Gastroesophageal sphincter (tissue), 4 donors: ENCODE measurements around the gene RRP8. TPM values are rescaled to one million over a fixed set of nuclear protein-coding genes. Genes with fewer than 3 reads are reported as not detected.

ENCODE experiments used
- ATAC-seq: fragments of 150-250 bp; one replicate; pipeline ENCODE4 v1.9.1; 2016; ENCODE audit warnings: mild to moderate bottlenecking, moderate library complexity
- H3K27ac ChIP-seq, 4 donors: fragments of 200-600 bp; sonication (generic) in 3 of 4; 1 replicate in 3 of 4; 2 replicates in 1 of 4; pipeline ENCODE4 v1.5.1; 2016 to 2019
- H3K27me3 ChIP-seq: fragments of 200-600 bp; sonication (generic); one replicate; pipeline ENCODE4 v1.5.1; 2019
- H3K36me3 ChIP-seq, 2 donors: fragments of 200-600 bp; sonication (generic); one replicate each; pipeline ENCODE4 v1.5.1; 2019; ENCODE audit warnings: control low read depth in 1 of 2
- H3K4me1 ChIP-seq, 3 donors: fragments of 200-600 bp; sonication (generic); 1 replicate in 2 of 3; 2 replicates in 1 of 3; pipeline ENCODE4 v1.5.1; 2016 to 2019; ENCODE audit warnings: control low read depth in 2 of 3
- H3K4me3 ChIP-seq, 2 donors: fragments of 200-600 bp; sonication (generic); one replicate each; pipeline ENCODE4 v1.5.1; 2019; ENCODE audit warnings: mild to moderate bottlenecking in 1 of 2, moderate library complexity in 1 of 2
- H3K9me3 ChIP-seq, 3 donors: fragments of 200-600 bp; sonication (generic); one replicate each; pipeline ENCODE4 v1.5.1; 2017 to 2019; ENCODE audit warnings: control low read depth in 2 of 3
- EP300 ChIP-seq: sonication (generic); formaldehyde crosslinking; IDR thresholded peaks from one replicate; pipeline ENCODE4 v1.6.1; 2017; ENCODE audit warnings: antibody characterized with exemption, mild to moderate bottlenecking
- POLR2A ChIP-seq, 2 donors: fragments of 450-650 bp; IDR thresholded peaks; one replicate each; pipeline ENCODE4 v1.6.1; 2017; ENCODE audit warnings: antibody characterized with exemption in 2 of 2, mild to moderate bottlenecking in 2 of 2, moderate library complexity in 1 of 2
- POLR2AphosphoS5 ChIP-seq: sonication (generic); formaldehyde crosslinking; IDR thresholded peaks from one replicate; pipeline ENCODE4 v1.6.1; 2017; ENCODE audit warnings: antibody characterized with exemption
- whole genome bisulfite sequencing, 2 donors: methylation state at CpG; one replicate each; pipeline ENCODE4 v1.1.5; 2018; ENCODE audit warnings: low coverage in 1 of 2; 5-methylcytosine and 5-hydroxymethylcytosine counted together
- total RNA-seq, 4 donors: library from RNA; depleted of rRNA; stranded (reverse); fragments of >200 nt; gene quantifications; one replicate each; pipeline ENCODE4 v1.1.0, GENCODE V29; 2016
- TF ChIP-seq, protein P1 (sequence below), 4 experiments: fragments of 200-600 bp in 2 of 4; fragments of 450-650 bp in 2 of 4; sonication (generic) in 1 of 4; IDR thresholded peaks; one replicate each; pipeline ENCODE4 v1.5.1; 2017 to 2019; ENCODE audit warnings: antibody characterized with exemption in 4 of 4, mild to moderate bottlenecking in 2 of 4, moderate library complexity in 2 of 4

Gene RRP8
- total RNA-seq, 4 donors from 2014 or later: 25.7 to 32.4 (median 28.1) TPM

DNA sequence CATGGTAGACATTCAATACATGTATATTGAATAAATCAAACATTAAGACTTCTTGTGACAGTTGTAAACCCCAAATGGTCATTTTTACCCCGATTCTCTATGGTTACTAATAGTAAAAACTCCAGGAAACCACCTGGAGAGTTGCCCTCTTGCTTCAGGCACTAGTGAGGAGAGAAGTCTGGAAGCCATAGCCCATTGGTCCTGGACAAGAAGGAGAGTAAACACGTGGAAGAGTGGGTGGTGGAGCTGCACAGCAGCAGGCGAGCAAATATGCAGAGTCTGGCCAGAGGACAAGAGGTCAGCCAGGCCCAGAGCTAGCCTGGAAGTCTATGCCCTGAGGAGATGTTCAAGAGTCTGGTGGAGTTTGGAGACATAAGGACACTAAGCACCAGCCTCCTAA lies 34.5 kb upstream of the RRP8 start:
- WGBS, 2 donors: 6 to 20% methylated on average over 1 to 3 of the region's 3 CpGs
- TF ChIP-seq POLR2AphosphoS5 (peak; percentile 55), EP300 (no peak)
- TF ChIP-seq, protein P1, sequence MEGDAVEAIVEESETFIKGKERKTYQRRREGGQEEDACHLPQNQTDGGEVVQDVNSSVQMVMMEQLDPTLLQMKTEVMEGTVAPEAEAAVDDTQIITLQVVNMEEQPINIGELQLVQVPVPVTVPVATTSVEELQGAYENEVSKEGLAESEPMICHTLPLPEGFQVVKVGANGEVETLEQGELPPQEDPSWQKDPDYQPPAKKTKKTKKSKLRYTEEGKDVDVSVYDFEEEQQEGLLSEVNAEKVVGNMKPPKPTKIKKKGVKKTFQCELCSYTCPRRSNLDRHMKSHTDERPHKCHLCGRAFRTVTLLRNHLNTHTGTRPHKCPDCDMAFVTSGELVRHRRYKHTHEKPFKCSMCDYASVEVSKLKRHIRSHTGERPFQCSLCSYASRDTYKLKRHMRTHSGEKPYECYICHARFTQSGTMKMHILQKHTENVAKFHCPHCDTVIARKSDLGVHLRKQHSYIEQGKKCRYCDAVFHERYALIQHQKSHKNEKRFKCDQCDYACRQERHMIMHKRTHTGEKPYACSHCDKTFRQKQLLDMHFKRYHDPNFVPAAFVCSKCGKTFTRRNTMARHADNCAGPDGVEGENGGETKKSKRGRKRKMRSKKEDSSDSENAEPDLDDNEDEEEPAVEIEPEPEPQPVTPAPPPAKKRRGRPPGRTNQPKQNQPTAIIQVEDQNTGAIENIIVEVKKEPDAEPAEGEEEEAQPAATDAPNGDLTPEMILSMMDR (IDR thresholded peaks at IDR 0.05): no peak
- peaks cover 7 to 78% (median 41%) of the 10 kb centered on the region in 3 donors for H3K4me1 ChIP-seq
- no peaks in the 10 kb centered on the region for H3K27me3 ChIP-seq
- H3K9me3 ChIP-seq: no peaks in the 10 kb centered on the region
- peaks cover 0 to 32% of the 10 kb centered on the region in 2 donors for H3K36me3 ChIP-seq
- ATAC-seq: peak; percentile 74
- H3K4me3 ChIP-seq: no peak overlapping the region
- H3K27ac ChIP-seq: peak overlapping the region; percentile 25 to 74 (median 47)

DNA sequence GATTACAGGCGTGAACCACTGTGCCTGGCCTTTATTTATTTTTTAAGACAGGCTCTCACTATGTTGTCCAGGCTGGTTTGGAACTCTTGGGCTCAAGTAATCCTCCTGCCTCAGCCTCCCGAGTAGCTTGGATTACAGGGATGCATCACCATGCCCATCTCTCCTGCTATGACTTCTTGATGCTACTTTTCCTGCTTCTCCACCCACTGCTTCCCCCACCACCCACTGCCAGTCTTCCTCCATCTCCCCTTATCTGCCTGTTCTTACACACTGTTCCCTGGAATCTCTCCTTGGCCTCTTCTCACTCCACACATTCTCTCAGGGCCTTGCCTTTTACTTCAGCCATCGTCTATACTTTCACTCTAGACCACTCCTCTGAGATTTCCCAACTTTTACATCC lies 33.1 kb upstream of the RRP8 start:
- H3K27ac ChIP-seq: peak overlapping the region in 3 of 4 donors; percentile 50 to 74 (median 68)
- no peaks in the 10 kb centered on the region for H3K27me3 ChIP-seq
- H3K4me1 ChIP-seq: peaks cover 7 to 72% (median 41%) of the 10 kb centered on the region in 3 donors

DNA sequence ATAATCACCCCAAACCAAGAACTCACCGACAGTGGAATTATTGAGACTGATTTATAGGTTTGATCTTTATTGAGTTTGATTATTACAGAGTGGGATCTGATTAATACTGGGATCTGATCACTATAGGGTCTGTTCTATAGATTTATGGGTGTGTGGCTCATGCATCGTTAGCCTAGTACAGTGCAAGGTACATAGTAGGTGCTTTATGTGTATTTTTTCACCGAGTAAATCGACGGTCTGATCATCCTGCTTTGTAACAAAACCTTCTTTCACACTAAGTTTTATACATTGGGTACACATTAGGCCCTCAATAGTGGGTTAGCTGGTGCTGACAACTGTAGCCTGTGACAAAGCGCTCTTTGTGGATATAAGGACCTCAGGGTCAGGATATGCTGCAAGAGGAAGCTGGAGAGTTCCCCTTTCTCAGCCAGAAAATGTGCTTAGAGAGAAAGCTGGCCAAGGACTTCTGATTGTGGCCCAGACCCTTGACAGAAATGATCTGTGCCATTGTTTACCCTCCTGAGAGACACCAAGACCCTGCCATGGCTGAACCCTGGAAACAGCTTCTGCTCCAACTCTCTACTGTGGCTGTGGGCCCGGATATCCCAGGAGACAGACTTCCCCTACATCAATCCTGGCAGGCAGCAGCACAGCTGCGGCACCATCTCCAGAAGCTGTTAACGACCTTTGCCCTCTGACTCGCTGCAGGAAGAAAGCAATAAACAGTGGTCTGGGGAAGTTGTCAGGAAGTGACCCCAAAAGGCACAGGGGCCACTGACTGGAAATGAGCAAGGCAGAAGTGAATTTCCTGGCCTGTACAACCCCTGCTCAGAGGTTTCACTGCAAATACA lies 31.9 kb upstream of the RRP8 start:
- H3K4me3 ChIP-seq: no peak overlapping the region
- peak; percentile 59 for ATAC-seq
- WGBS, 2 donors: 46 to 52% methylated on average over 5 to 6 of the region's 10 CpGs
- peaks cover 7 to 72% (median 41%) of the 10 kb centered on the region in 3 donors for H3K4me1 ChIP-seq
- peak overlapping the region; percentile 23 to 78 (median 71) for H3K27ac ChIP-seq
- TF ChIP-seq, protein P1 (IDR thresholded peaks at IDR 0.05): no peak
- TF ChIP-seq POLR2AphosphoS5: peak; percentile 68
- H3K36me3 ChIP-seq: peaks cover 0 to 46% of the 10 kb centered on the region in 2 donors
- no peaks in the 10 kb centered on the region for H3K27me3 ChIP-seq
- no peaks in the 10 kb centered on the region for H3K9me3 ChIP-seq

More for the DNA sequence above, 33.1 kb upstream of the RRP8 start:
- WGBS, 2 donors: 78 to 96% methylated on average over 3 of the region's 3 CpGs
- TF ChIP-seq POLR2AphosphoS5 (no peak), EP300 (no peak), POLR2A (IDR thresholded peaks at IDR 0.05) (no peak)
- TF ChIP-seq, protein P1 (IDR thresholded peaks at IDR 0.05): no peak
- H3K9me3 ChIP-seq: no peaks in the 10 kb centered on the region
- H3K4me3 ChIP-seq: no peak overlapping the region
- no peak for ATAC-seq
- H3K36me3 ChIP-seq: peaks cover 0 to 45% of the 10 kb centered on the region in 2 donors

DNA sequence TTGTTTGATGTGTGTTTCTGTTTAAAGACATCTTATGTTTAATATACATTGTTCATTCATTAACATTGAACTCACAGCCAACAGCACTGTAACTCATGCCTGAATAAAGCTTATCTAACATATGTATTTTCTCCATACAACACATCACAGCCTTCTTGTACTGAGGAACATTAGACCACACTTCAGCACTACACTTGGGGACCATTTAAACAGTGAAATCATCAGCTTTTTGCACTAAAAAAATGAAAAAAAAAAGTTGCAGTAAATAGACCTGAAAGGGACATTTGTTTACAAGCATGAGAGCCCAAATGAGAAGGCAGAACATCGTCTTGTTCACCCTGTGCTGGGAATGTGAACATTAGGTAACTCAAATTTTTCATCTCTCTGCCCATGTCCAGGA lies 31.1 kb upstream of the RRP8 start:
- no peak for ATAC-seq
- peaks cover 0 to 46% of the 10 kb centered on the region in 2 donors for H3K36me3 ChIP-seq
- peaks cover 7 to 66% (median 41%) of the 10 kb centered on the region in 3 donors for H3K4me1 ChIP-seq
- TF ChIP-seq POLR2A (IDR thresholded peaks at IDR 0.05) (no peak), EP300 (no peak), POLR2AphosphoS5 (no peak)
- TF ChIP-seq, protein P1 (IDR thresholded peaks at IDR 0.05): no peak
- no peak overlapping the region for H3K4me3 ChIP-seq
- H3K9me3 ChIP-seq: no peaks in the 10 kb centered on the region
- 78 to 83% methylated on average over 1 of the region's 1 CpG for WGBS, 2 donors
- no peaks in the 10 kb centered on the region for H3K27me3 ChIP-seq
- peak overlapping the region in 3 of 4 donors; percentile 68 to 78 (median 74) for H3K27ac ChIP-seq
